Measurements from ENCODE around the gene STARD10. TPM values are rescaled to one million over a fixed set of nuclear protein-coding genes. Genes with fewer than 3 reads are reported as not detected.

STARD10 gene
- total RNA-seq, 6 experiments from 2014 or later: 282 to 525 (median 330) TPM

- H3K4me1 ChIP-seq: peaks cover 0 to 28% (median 8%) of the 10 kb centered on the region in 4 donors
Observed at GRCh38 chr11:72741429-72741833, 52.4 kb downstream of the STARD10 start.

GRCh38 chr11:72740562-72741428 lies 53.1 kb downstream of the STARD10 start:
- H3K4me1 ChIP-seq: peaks cover 0 to 28% (median 8%) of the 10 kb centered on the region in 4 donors
- peak overlapping the region in 2 of 3 donors; percentile 54 to 65 for H3K27ac ChIP-seq
- DNase-seq (no peak), ATAC-seq (no peak)
- no peaks in the 10 kb centered on the region for H3K27me3 ChIP-seq
- no peaks in the 10 kb centered on the region for H3K9me3 ChIP-seq
- TF ChIP-seq CTCF (IDR thresholded peaks at IDR 0.05) (no peak), POLR2A (IDR thresholded peaks at IDR 0.05) (no peak)
- H3K36me3 ChIP-seq: no peaks in the 10 kb centered on the region
- 41% methylated on average over 8 of the region's 10 CpGs for WGBS (ENCODE audit: insufficient coverage, low coverage, low lambda C conversion rate, missing lambda C conversion rate)
- no peak overlapping the region for H3K4me3 ChIP-seq
- intact Hi-C loops (cut with DNase I): no loop called here

More at GRCh38 chr11:72741429-72741833, 52.4 kb downstream of the STARD10 start:
- Histone ChIP-seq H3K36me3 (no peaks in the 10 kb centered on the region), H3K9me3 (no peaks in the 10 kb centered on the region), H3K27me3 (no peaks in the 10 kb centered on the region), H3K27ac (peak overlapping the region; percentile 11 to 65 (median 54)), H3K4me3 (no peak overlapping the region)
- ATAC-seq: peak; percentile 29 to 60 (median 50)
- peak in 2 of 3 donors; percentile 69 to 77 for DNase-seq
- intact Hi-C loops (cut with DNase I): no loop called here
- TF ChIP-seq CTCF (IDR thresholded peaks at IDR 0.05): no peak
- peak; percentile 12 for TF ChIP-seq POLR2A (IDR thresholded peaks at IDR 0.05)
- 40% methylated on average over 3 of the region's 8 CpGs for WGBS (ENCODE audit: insufficient coverage, low coverage, low lambda C conversion rate, missing lambda C conversion rate)

GRCh38 chr11:72740060-72740424 lies 53.8 kb downstream of the STARD10 start:
- DNase-seq: no peak
- ATAC-seq: no peak
- Histone ChIP-seq H3K4me3 (no peak overlapping the region), H3K36me3 (no peaks in the 10 kb centered on the region), H3K9me3 (no peaks in the 10 kb centered on the region), H3K4me1 (peaks cover 0 to 28% (median 8%) of the 10 kb centered on the region in 4 donors), H3K27ac (peak overlapping the region in 1 of 3 donors; percentile 73), H3K27me3 (no peaks in the 10 kb centered on the region)
- 83% methylated on average over 2 of the region's 2 CpGs for whole genome bisulfite sequencing (ENCODE audit: insufficient coverage, low coverage, low lambda C conversion rate, missing lambda C conversion rate)
- TF ChIP-seq POLR2A (IDR thresholded peaks at IDR 0.05) (no peak), CTCF (IDR thresholded peaks at IDR 0.05) (no peak)
- intact Hi-C loops (cut with DNase I): no loop called here

- peak; percentile 13 to 34 (median 26) for ATAC-seq
- Histone ChIP-seq H3K9me3 (no peaks in the 10 kb centered on the region), H3K36me3 (no peaks in the 10 kb centered on the region), H3K27me3 (no peaks in the 10 kb centered on the region), H3K4me3 (no peak overlapping the region), H3K4me1 (peaks cover 0 to 28% (median 8%) of the 10 kb centered on the region in 4 donors), H3K27ac (peak overlapping the region; percentile 53 to 73 (median 73))
- WGBS (ENCODE audit: insufficient coverage, low coverage, low lambda C conversion rate, missing lambda C conversion rate): 64% methylated on average over 6 of the region's 10 CpGs
- DNase-seq: no peak
- TF ChIP-seq POLR2A (IDR thresholded peaks at IDR 0.05) (no peak), CTCF (IDR thresholded peaks at IDR 0.05) (no peak)
- intact Hi-C loops (cut with DNase I): no loop called here
Observed at GRCh38 chr11:72739240-72740059, 54.4 kb downstream of the STARD10 start.
